Islet precursor cell (in vitro differentiated cells): ENCODE data around the gene GSPT1.

ENCODE experiments used
- DNase-seq: peaks from one replicate; pipeline ENCODE4 v3.0.0-alpha.2; 2018

Gene GSPT1

DNA sequence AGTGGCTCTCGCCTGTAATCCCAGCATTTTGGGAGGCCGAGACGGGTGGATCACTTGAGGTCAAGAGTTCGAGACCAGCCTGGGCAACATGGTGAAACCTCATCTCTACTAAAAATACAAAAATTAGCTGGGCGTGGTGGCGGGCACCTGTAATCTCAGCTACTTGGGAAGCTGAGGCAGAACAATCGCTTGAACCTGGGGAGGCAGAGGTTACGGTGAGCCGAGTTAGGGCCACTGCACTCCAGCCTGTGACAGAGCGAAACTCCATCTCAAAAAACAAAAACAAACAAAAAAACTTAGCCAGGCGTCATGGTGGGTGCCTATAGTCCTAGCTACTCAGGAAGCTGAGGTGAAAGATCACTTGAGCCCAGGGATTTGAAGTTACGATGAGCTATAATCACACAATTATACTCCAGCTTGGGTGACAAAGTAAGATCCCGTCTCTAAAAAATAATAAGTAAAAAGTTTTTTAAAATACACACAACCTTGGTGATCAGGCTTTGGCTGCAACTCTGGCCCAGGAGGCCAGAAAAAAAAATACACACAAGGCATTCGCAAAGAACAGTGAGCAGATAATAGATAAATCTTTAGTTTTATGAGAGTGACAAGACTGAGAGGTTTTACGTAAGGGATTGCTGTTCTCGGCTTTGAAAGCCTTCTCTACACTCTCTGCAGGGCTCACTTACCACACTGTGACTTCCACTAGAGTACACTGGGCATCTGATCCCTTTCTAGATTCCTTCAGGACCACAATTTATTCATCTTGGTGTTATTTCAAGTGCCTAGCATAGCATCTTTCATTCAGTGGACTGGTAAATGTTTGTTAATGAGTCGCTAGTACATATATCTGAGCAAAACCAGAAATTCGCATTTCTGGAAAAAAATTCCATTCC is 5.9 kb downstream of the GSPT1 start:
- no peak for DNase-seq

DNA sequence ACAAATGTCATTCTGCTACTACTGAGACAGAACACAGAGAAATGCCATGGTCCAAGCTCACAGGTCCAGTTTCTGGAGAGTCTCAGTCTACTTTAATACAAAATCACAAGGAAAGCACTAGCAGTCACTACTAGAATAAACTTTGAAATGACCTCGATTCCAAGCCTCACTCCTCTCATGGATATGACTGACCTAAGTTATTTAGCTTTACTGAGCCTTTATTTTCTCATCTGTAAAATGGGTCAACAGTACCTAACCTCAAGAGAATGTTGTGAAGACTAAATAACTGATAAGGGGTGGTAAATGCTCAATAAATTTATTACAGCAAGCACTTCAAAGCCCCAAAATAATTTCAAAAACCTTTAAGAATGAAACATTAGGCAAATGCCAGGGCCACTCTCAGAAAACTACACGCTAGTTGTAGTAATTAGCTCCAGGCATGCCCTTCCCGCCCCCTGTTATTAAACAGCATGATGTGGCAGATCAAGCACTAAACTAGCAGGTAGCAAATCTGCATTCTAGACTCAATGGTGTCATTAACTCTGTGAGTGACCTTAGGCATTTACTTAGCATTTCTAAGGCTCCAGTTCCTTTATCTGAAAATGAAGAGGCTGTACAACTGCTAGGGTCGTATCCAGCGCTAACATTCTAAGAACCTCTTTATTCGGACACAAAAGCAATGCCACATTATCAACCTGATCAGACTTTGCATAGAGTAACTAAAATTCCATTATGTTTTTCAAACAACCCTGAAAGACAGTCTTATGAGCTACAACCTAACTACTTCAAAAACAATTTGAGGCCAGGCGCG is 8.4 kb downstream of the GSPT1 start:
- peak; percentile 58 for DNase-seq

DNA sequence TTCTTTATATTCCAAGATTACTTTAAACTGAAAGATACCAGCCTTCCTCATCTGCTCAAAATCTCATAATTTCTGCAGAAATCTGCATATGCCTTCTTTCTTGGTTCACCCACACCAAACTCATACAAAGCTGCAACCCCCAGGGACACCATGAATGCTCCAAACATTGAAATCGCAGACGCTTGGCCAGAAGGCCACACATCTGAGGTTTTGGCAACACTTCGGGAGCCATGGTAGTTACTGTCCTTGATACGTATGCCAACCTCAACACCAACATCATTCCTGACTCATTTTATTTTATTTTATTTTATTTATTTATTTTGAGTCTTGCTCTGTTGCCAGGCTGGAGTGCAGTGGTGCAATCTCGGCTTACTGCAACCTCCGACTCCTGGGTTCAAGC is 11.8 kb downstream of the GSPT1 start:
- no peak for DNase-seq

DNA sequence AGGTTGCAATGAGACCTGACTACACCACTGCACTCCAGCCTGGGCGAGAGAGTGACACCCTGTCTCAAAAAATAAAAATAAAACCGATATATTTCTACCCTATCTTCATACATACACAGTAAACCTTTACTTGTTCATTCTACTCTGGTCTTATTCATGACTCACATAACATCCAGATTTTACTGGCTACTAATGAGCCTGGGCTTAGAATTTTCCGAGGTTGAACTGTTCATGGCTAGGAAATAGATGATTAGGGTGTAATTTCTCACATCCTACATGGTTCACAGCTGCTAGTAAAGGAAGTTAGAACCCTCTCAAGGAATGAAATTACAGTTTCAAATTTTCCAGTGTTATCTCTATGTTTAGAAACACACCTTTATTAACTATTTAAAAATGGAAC is 14.7 kb downstream of the GSPT1 start:
- no peak for DNase-seq

DNA sequence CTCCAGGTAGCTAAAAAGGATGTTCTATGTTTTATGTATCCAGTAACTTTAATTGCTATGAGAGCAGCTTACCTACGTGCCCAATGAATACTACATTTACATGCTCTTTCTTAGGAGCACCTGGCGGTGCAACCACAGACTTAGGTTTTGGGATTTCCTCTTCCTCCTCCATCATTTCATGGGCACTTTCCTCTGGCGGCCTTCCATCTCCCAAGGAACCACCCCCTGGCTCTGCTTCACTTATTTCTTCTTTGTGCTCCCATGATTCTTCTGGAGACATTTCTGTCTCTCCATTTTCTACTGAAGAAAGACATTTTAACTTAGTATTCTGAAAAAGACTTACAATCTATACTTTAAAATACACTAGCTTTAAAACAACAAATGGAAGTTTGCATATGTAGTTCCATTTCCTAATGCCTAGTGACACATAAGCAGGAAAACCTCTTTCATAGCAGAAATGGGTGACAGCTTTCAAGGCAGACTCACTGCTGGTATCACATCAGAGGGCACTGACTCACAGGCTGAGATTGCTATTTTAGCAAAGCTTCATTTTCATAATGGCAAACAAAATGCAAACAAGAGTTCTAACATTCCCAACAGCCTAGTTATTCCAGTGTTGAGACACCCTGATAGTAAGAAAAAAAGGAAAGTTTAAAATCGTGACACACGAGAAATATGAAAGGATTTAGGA is 19.1 kb downstream of the GSPT1 start:
- no peak for DNase-seq

DNA sequence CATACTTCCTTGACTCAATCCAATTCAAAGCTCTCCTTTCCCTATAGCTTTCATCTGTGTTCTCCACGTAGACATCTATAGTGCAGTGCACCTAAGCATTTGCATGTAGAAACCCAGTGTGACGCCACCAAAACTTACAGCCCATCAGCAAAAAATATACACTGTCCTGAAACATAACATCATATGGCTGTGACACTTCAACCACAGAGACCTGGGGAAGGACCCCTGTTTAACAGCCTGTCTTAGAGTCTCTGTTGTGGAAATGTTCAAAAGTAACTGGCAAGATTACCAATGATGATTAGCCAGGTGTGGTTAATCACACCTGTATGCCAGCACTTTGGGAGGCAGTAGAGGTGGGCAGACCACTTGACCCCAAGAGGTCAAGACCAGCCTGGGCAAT is 22.2 kb downstream of the GSPT1 start:
- no peak for DNase-seq

DNA sequence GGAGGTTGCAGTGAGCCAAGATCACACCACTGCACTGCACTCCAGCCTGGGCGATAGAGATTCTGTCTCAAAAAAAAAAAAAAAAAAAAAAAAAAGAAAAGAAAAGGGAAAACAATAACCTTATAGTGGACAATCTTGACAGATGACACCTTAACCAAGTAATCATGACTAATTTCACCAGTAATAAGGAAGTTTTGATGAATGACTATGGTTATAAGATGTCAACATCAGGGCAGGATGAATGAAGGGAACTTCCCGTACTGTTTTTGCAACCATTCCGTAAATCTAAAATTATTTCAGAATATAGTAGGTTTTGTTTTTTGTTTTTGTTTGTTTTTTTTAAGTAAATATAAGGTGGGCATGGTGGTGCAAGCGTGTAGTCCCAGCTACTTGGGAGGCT is 23.0 kb downstream of the GSPT1 start:
- no peak for DNase-seq

DNA sequence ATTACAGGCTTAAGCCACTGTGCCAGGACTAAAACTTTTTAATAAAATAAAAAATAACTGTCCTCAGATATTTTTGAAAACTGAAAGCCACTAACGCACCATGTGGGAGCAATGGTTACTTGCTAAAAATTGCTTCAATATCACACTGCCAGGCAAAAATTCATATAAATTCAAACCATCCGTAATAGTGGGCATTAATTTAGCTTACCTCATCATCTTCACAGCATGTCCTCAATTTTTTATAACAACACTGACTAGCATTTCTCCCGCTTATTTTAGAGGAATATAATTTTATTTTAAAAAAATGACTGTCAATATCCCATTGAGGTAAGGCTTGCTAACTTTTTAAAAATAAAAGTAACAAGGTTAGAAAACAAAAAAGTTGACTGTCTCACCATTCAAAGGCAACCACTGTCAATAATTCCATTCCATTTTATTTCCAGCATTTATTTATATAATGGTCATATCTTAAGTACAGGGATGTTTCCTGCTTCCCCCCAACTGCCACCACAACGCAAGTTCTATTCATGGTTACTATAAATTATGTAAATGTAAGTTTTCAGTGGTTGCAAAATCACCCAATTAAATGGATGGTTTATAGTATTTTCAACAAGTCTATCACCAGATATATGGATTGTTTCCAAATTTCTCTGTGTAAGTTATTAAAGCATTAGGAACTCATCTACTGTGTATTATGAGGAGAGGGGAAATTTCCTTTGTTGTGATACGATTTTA is 25.4 kb downstream of the GSPT1 start:
- DNase-seq = no peak

DNA sequence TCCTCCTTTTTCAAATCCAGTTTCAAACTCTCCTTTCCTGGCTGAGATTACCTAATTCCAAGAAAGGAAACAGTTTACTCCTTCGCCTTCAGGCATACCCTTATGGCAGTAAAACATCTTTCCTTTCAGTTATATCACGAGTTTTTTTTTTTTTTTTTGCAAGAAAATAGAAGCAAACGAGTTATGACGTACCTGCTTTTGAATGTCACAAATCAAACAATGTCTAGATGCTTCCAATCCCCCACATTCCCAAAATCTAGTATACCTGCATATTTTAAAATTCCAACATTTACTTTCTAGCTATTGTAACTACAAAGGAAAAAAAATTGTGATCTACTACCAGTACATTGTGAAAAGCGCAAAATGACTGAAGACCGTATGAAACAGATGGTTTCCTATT is 28.9 kb downstream of the GSPT1 start:
- DNase-seq = no peak

DNA sequence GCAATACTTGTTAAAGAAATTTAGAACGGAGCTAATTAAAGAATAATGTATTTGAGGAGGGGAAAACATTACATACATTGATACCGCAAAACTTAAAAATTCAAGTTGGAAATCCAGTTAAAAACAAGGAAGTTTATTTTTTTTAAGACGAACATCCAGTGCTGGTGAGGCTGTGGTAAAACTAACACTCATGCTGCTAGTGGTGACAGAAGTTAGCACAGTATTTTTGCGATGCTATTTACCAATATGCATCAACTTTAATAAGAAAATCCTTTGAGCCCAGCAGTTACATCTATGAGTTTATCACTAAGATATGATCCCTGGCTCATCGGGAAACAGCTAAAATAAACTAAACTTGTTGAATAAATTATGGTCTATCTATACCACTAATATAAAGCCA is 31.7 kb downstream of the GSPT1 start:
- DNase-seq = no peak

DNA sequence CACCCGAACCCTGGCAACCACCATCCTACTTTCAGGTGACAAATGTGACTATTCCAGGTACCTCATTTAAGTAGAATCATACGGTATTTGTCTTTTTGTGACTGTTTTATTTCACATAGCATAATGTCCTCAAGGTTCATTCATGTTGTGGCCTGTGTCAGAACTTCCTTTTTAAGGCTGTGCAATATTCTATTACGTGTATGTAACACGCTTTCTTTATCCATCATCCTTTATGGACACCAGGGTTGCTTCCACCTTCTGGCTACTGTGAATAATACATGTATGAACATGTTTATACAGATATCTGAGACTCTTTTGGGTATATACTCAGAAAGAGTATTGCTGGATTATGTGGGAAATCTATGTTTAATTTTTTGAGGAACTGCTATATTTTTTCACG is 35.7 kb downstream of the GSPT1 start:
- DNase-seq = no peak

DNA sequence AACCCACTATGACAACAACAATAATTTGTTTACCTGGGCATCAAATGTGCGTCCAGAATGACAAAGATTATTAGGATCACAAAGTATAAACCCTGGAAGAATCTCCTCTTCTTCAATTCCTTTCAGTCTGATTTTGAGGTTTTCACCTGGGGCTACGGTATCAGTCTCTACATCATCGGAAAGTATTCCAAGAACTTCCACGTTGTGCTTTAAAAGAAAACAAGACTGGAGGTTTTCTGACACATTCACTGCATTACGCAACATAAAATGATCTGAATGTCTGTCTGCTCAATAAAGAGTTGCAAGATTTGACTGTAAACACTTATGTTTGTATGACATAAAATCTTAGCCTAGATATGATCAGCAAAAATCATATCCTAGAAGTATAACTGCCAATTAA is 38.4 kb downstream of the GSPT1 start:
- no peak for DNase-seq

DNA sequence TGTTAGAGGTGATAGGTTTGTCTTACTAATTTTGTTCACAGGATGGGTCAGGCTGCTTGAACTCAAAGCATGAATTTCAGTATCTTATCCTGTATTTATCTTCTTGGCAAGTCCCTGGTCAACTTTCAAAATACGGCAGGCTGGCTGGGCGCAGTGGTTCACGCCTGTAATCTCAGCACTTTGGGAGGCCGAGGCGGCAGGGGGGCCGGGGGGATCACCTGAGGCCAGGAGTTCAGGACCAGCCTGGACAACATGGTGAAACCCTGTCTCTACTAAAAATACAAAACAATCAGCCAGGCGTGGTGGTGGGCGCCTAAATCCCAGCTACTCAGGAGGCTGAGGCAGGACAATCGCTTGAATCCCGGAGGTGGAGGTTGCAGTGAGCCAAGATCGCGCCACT is 39.5 kb downstream of the GSPT1 start:
- DNase-seq = no peak

DNA sequence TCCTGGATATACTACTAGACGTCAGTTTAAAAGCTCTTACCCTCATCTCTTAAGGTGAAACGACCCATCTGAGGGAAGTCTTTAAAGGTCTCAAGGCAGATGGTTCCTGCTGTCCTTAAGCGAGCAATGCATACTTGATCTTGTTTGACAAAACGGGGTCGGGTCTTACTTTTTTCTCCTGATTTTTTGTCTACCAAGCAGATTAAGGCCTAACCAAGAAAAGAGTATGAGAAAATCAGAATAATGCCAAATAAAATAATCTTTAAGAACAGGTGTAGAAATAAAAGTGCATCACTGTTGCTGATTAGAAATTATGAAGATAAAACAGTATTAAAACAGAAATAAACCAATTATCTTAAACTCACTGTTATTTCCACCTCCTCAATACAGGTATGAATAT is 40.0 kb downstream of the GSPT1 start:
- no peak for DNase-seq

DNA sequence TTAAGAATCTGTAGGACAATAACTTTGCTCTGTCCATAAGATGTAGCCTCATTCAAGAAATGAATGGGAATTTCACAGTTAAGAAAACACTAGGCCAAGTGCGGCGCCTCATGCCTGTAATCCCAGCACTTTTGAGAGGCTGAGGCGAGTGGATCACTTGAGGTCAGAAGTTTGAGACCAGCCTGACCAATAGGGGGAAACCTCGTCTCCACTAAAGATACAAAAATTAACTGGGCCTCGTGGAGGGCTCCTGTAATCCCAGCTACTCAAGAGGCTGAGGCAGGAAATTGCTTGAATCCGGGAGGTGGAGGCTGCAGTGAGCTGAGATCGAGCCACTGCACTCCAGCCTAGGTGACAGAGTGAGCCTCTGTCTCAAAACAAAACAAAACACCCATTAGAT is 44.6 kb downstream of the GSPT1 start:
- peak; percentile 73 for DNase-seq

DNA sequence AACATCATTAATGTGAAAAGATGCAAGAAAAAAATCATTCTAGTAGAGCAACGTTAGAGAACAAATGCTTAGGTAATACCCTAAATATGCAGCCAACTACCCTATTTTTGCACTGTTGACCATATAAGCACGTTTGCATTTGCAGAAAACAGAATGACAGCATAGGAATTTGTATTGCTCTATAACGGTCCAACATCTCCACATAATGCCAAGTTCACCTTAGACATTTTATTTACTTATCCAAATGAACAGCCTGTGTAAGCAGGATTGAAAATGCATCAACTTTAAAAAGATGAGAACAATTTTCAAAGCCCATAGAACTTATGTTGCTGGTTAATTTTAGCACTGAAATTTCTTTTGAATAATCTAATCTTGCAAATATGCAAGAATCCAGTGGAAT is 45.4 kb downstream of the GSPT1 start:
- no peak for DNase-seq

DNA sequence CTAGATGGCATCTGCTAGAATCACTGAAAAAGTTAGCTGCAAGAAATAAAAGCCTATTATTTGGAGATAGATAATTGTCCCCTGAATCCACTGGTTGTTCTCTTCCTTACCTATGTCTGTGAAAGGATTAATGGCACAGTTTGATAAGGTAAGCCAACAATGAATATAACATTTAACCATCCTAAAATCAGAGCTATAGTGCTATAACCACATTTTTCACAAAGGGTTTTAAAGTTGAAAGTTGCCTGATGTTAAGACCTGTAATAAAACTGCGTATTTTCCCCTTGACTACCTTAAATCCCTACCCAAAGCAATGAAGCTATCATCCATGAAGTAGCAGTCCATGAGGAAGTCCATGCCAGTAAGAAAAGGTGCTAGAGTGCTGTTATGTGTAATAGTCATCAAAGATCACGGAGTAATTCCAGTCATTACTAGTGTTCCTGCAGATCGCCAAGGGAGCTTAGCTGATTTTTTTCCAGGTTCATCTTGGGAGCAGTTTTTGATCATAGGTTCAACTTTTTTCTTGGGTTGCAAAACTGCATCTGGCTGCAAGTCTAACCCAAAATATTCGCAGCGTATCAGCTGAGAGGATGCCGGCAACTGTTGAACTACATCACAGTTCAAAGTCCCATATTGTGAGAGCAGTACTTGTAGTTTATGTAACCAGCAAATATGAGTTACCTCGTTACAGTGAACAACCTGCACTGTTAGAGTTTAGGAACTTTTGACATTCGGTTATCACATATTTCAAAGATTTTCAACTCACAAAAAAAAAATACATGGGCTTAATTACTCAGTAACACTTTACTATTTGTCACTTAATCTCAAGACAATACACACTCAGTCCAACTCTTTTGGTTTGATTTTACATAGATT is 46.2 kb downstream of the GSPT1 start:
- DNase-seq = no peak

DNA sequence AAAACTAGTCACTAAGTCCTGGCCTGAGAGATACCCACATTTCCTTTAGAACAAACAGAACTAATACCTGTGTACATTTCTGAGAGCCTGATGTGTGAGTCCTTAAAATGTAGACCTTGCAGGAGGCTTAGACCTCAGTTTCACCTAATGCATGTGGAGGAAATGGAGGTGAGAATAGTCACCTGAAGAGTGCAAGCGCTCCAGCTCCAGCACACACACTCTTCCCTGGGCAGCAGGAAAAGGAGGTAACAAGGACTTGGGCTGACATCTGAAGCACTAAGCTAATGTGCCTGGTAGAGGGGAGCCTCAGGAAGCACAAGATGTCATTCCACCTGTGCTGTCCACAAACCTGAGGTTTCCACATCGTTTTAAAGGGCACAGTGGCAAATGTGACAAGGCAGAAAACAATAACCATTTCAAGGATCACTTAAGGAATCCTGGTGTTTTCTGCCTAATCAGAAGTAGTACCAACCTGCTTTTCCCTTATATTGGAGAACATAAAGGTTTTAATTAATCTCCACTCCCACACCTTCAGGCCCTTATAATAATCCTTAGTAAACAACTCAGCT is 47.3 kb downstream of the GSPT1 start:
- no peak for DNase-seq

DNA sequence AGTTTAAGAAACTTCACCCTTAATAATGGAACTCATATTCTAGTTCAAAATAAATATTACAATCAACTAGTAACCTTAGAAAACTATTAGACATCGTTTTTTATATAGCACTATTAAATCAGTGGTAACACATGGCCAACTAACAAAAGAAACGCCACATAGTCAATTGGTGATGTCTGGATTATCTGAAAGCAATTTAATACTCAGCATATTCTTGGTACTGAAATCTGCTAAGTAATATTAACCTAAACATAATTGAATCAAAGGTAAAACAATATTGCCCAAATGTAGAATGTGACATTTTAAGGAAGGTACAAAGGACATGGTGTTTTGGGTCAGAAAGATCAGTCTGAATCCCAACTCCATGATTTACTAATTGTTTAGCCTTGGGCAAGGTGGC is 53.3 kb downstream of the GSPT1 start:
- DNase-seq = no peak

DNA sequence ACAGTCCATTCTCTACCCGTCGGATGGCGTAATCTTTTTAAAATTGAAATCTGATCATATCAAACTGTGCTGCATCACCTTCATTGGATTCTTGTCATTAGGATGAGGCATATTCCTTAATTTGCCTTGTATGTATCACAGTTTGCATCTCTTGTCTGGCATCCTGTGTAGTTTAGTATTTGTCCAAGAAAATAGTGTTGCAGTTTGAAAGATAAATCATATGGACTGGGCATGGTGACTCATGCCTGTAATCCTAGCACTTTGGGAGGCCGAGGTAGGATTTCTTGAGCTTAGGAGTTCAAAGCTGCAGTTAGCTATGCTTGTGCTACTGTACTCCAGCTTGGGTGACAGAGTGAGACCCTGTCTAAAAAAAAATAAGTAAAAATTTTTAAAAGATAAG is 58.6 kb downstream of the GSPT1 start:
- no peak for DNase-seq

DNA sequence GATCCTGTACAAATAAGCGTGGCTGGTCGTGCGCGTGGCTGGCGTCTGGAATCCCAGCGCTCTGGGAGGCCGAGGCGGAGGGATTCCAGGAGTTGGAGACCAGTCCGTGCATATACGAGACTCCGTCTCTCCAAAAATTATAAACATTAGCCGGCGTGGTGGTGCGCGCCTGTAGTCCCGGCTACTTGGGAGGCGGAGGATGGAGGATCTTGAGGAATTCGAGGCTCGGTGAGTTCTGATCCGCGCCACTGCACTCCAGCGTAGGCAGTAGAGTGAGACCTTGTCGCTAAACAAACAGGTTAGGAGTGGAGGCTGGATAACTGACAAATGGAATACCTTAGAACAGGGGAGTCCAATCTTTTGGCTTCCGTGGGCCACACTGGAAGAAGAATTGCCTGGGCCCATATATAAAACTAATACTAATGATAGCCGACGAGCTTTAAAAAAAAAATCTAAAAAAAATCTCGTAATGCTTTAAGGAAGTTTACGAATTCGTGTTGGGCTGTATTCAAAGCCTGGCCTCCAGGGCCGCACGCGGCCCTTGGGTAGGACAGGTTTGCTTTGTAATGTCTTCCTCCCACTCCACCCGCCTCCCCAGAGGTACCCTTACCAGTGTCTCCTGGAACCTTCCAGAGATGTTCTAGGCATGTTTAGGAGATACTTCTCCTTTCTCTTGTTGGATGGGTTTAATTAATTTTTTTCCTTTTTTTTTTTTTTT is 63.5 kb downstream of the GSPT1 start:
- no peak for DNase-seq
